ENCODE measurements around the gene DHX8.

- TF ChIP-seq CTCF (conservative IDR thresholded peaks at IDR 0.05 in 1 of 2, IDR thresholded peaks at IDR 0.05 in 1 of 2; ENCODE audit: low read depth in 1 of 2, low read length in 2 of 2) (no peak), EZH2 (IDR thresholded peaks at IDR 0.05; ENCODE audit: low read length, missing control alignments) (no peak)
Measured at GRCh38 chr17:43574348-43574747, 90.6 kb downstream of the DHX8 start.
